ENCODE data around the gene ZNF776. TPM values are rescaled to one million over a fixed set of nuclear protein-coding genes. Genes with fewer than 3 reads are reported as not detected.
A peak's percentile ranks its signal among the peaks of the same experiment; 100 is the strongest.

The ZNF776 gene
- total RNA-seq, 4 donors from 2014 or later = 9.8 to 19.1 (median 14.1) TPM

GRCh38 chr19:57709616-57710015 is 37.0 kb upstream of the ZNF776 start:
- H3K27ac ChIP-seq (replicated peaks in 1 of 4) = peak overlapping the region; percentile 81 to 93 (median 88)
- no peak for DNase-seq (ENCODE audit: extremely low spot score)
- intact Hi-C loops (cut with DNase I) = no loop called here
- TF ChIP-seq CTCF (IDR thresholded peaks at IDR 0.05) (no peak), POLR2A (IDR thresholded peaks at IDR 0.05; ENCODE audit: low read depth) (no peak), POLR2AphosphoS5 (IDR thresholded peaks at IDR 0.05) (no peak), EP300 (IDR thresholded peaks at IDR 0.05) (no peak)
- H3K4me1 ChIP-seq = peaks cover 16 to 41% (median 36%) of the 10 kb centered on the region in 4 donors
- peaks cover 2 to 16% (median 14%) of the 10 kb centered on the region in 4 donors for H3K36me3 ChIP-seq
- 55% methylated on average over 13 of the region's 15 CpGs for WGBS
- H3K4me3 ChIP-seq = peak overlapping the region; percentile 54 to 82 (median 66)
- H3K9me3 ChIP-seq = peaks cover 0 to 80% (median 44%) of the 10 kb centered on the region in 4 donors
- H3K27me3 ChIP-seq = no peaks in the 10 kb centered on the region

- intact Hi-C loops (cut with DNase I) = no loop called here
- 81% methylated on average over 1 of the region's 1 CpG for WGBS
- Histone ChIP-seq H3K4me1 (peaks cover 9 to 15% (median 12%) of the 10 kb centered on the region in 4 donors), H3K27me3 (no peaks in the 10 kb centered on the region), H3K27ac (replicated peaks in 1 of 4) (no peak overlapping the region), H3K36me3 (peaks cover 0 to 10% (median 8%) of the 10 kb centered on the region in 4 donors), H3K4me3 (no peak overlapping the region), H3K9me3 (peaks cover 0 to 73% (median 33%) of the 10 kb centered on the region in 4 donors)
- DNase-seq (ENCODE audit: extremely low spot score) = no peak
- TF ChIP-seq CTCF (IDR thresholded peaks at IDR 0.05) (no peak), EP300 (IDR thresholded peaks at IDR 0.05) (no peak), POLR2A (IDR thresholded peaks at IDR 0.05; ENCODE audit: low read depth) (no peak), POLR2AphosphoS5 (IDR thresholded peaks at IDR 0.05) (no peak)
Measured at GRCh38 chr19:57712222-57712621, 34.4 kb upstream of the ZNF776 start.

GRCh38 chr19:57719424-57719823 is 27.2 kb upstream of the ZNF776 start:
- no peak overlapping the region for H3K27ac ChIP-seq (replicated peaks in 1 of 4)
- DNase-seq (ENCODE audit: extremely low spot score) = no peak
- no peaks in the 10 kb centered on the region for H3K27me3 ChIP-seq
- H3K9me3 ChIP-seq = peaks cover 0 to 86% (median 61%) of the 10 kb centered on the region in 4 donors
- intact Hi-C loops (cut with DNase I) = no loop called here
- no peak overlapping the region for H3K4me3 ChIP-seq
- no peak for TF ChIP-seq CTCF (IDR thresholded peaks at IDR 0.05)
- no peak for TF ChIP-seq POLR2AphosphoS5 (IDR thresholded peaks at IDR 0.05)
- no peak for TF ChIP-seq EP300 (IDR thresholded peaks at IDR 0.05)
- no peak for TF ChIP-seq POLR2A (IDR thresholded peaks at IDR 0.05; ENCODE audit: low read depth)
- no peaks in the 10 kb centered on the region for H3K4me1 ChIP-seq
- peaks cover 28 to 45% (median 41%) of the 10 kb centered on the region in 4 donors for H3K36me3 ChIP-seq

GRCh38 chr19:57719901-57720519 is 26.6 kb upstream of the ZNF776 start:
- TF ChIP-seq POLR2AphosphoS5 (IDR thresholded peaks at IDR 0.05) = no peak
- no peak for TF ChIP-seq CTCF (IDR thresholded peaks at IDR 0.05)
- TF ChIP-seq POLR2A (IDR thresholded peaks at IDR 0.05; ENCODE audit: low read depth) = no peak
- no peak for TF ChIP-seq EP300 (IDR thresholded peaks at IDR 0.05)
- Histone ChIP-seq H3K9me3 (peaks cover 0 to 88% (median 64%) of the 10 kb centered on the region in 4 donors), H3K27me3 (no peaks in the 10 kb centered on the region), H3K36me3 (peaks cover 28 to 45% (median 40%) of the 10 kb centered on the region in 4 donors), H3K4me1 (no peaks in the 10 kb centered on the region), H3K27ac (replicated peaks in 1 of 4) (no peak overlapping the region), H3K4me3 (no peak overlapping the region)
- 86% methylated on average over 4 of the region's 4 CpGs for WGBS
- DNase-seq (ENCODE audit: extremely low spot score) = no peak
- intact Hi-C loops (cut with DNase I) = no loop called here
